CD4-positive, alpha-beta T cell (primary cell): ENCODE data around the gene TTC28. TPM values are rescaled to one million over a fixed set of nuclear protein-coding genes. Genes with fewer than 3 reads are reported as not detected.
"Not testable (repeated sequence)": the region's sequence is repeated elsewhere in the genome, so short reads cannot be mapped to it uniquely, and the experiment has no call there.

ENCODE experiments used
- ATAC-seq: fragments of 200-7000 bp; cut with Tn5 transposase; one replicate; pipeline ENCODE4 v1.10.0; 2022; ENCODE audit warnings: mild to moderate bottlenecking; ENCODE audit not compliant: poor library complexity
- CTCF ChIA-PET: fragments of 350-600 bp; sonication (Branson Sonifier 250); formaldehyde crosslinking; loops from one replicate; lab custom pipeline; 2021; ENCODE audit warnings: antibody characterized with exemption, inconsistent platforms; lab: Charles Lee
- POLR2A ChIA-PET: fragments of 350-600 bp; sonication (Branson Sonifier 250); formaldehyde crosslinking; loops from one replicate; lab custom pipeline; 2021; ENCODE audit warnings: antibody characterized with exemption, inconsistent platforms; lab: Charles Lee
- DNase-seq, 14 experiments: peaks; one replicate each; pipeline ENCODE4 v3.0.0-alpha.2; 2013 to 2020; ENCODE audit warnings: mixed read lengths in 2 of 14
- H3K27ac ChIP-seq, 2 donors: one replicate each; pipeline versions ENCODE4 v1.5.1 to v1.7.0; 2013; ENCODE audit warnings: low read length in 2 of 2, low read depth in 1 of 2, mild to moderate bottlenecking in 1 of 2
- H3K27me3 ChIP-seq, 2 experiments: 1 replicate in 1 of 2; 2 replicates in 1 of 2; pipeline versions ENCODE4 v1.6.1 to v1.7.0; 2013; ENCODE audit warnings: low read length in 2 of 2, control low read depth in 1 of 2, mild to moderate bottlenecking in 1 of 2, moderate library complexity in 1 of 2; ENCODE audit not compliant: insufficient read depth in 2 of 2, control insufficient read depth in 1 of 2
- H3K36me3 ChIP-seq: one replicate; pipeline ENCODE4 v1.6.1; 2013; ENCODE audit warnings: low read length, control low read depth; ENCODE audit not compliant: insufficient read depth
- H3K4me1 ChIP-seq: one replicate; pipeline ENCODE4 v1.6.1; 2013; ENCODE audit warnings: low read length, control low read depth; ENCODE audit not compliant: insufficient read depth
- H3K4me3 ChIP-seq: one replicate; pipeline ENCODE4 v1.5.1; 2013; ENCODE audit warnings: mild to moderate bottlenecking, low read length, moderate library complexity
- H3K9me3 ChIP-seq, 2 experiments: 1 replicate in 1 of 2; 2 replicates in 1 of 2; pipeline versions ENCODE4 v1.6.1 to v1.7.0; 2013; ENCODE audit warnings: low read length in 2 of 2, mild to moderate bottlenecking in 2 of 2, control low read depth in 1 of 2, moderate library complexity in 1 of 2; ENCODE audit not compliant: control insufficient read depth in 1 of 2, insufficient read depth in 1 of 2
- H3K27ac Mint-ChIP-seq: one replicate; pipeline ENCODE4 v1.8.0; 2020; ENCODE audit warnings: mixed read lengths
- H3K27me3 Mint-ChIP-seq: one replicate; pipeline ENCODE4 v1.8.0; 2021; ENCODE audit warnings: mixed read lengths
- H3K36me3 Mint-ChIP-seq: one replicate; pipeline ENCODE4 v1.8.0; 2021; ENCODE audit warnings: low read depth, mixed read lengths
- H3K4me1 Mint-ChIP-seq: one replicate; pipeline ENCODE4 v1.8.0; 2021; ENCODE audit warnings: low read depth, mixed read lengths
- H3K4me3 Mint-ChIP-seq: one replicate; pipeline ENCODE4 v1.8.0; 2020; ENCODE audit warnings: mild to moderate bottlenecking, mixed read lengths
- H3K9me3 Mint-ChIP-seq: one replicate; pipeline ENCODE4 v1.8.0; 2020; ENCODE audit warnings: mixed read lengths
- intact Hi-C, 2 experiments: fragments of 100-400 bp; cut with DNase I in 1 of 2; cut with micrococcal nuclease in 1 of 2; formaldehyde crosslinking; loops; one replicate each; pipeline versions ENCODE4 v1.15.1 to v1.9.0; 2023 to 2025; cut with DNase I, micrococcal nuclease
- total RNA-seq, 174 experiments: library from RNA in 2 of 174; stranded (reverse) in 2 of 174; gene quantifications; one replicate each; pipeline ENCODE4 v1.2.3 and lab custom pipeline; 2021 to 2026
- TF ChIP-seq, protein P1 (sequence below): fragments of 200-600 bp; IDR thresholded peaks from one replicate; pipeline ENCODE4 v1.8.0; 2022; ENCODE audit warnings: antibody characterized with exemption, mild to moderate bottlenecking

TTC28 gene
- total RNA-seq, 2 experiments from 2014 or later: 4.6 to 5.7 TPM

DNA sequence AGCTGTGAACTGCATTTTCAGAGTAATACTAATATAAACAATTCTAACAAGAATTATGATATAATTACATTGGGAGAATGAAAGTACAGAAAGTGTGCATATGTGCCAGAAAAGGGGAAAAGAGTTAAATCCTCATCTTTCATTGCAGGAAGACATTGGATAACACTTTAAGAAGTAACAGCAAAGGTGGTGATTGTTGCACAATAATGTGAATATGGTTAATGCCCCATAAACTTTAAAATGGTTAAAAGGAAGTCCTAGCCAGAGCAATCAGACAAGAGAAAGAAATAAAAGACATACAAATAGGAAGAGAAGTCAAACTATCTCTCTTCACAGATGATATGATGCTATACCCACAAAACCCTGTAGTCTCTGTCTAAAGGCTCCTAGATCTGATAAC is 111.5 kb downstream of the TTC28 start:
- ChIA-PET POLR2A (no interaction called here), CTCF (no interaction called here)
- Histone ChIP-seq H3K36me3 (no peaks in the 10 kb centered on the region), H3K4me1 (no peaks in the 10 kb centered on the region), H3K27me3 (peaks cover 0 to 5% of the 10 kb centered on the region in 2 experiments), H3K4me3 (no peak overlapping the region), H3K9me3 (no peaks in the 10 kb centered on the region), H3K27ac (no peak overlapping the region)
- DNase-seq: no peak
- no peak for ATAC-seq
- Mint-ChIP-seq H3K27ac (no peak overlapping the region), H3K9me3 (no peaks in the 10 kb centered on the region), H3K4me3 (no peak overlapping the region), H3K36me3 (no peaks in the 10 kb centered on the region), H3K27me3 (peaks cover 15% of the 10 kb centered on the region), H3K4me1 (no peaks in the 10 kb centered on the region)
- TF ChIP-seq, protein P1, sequence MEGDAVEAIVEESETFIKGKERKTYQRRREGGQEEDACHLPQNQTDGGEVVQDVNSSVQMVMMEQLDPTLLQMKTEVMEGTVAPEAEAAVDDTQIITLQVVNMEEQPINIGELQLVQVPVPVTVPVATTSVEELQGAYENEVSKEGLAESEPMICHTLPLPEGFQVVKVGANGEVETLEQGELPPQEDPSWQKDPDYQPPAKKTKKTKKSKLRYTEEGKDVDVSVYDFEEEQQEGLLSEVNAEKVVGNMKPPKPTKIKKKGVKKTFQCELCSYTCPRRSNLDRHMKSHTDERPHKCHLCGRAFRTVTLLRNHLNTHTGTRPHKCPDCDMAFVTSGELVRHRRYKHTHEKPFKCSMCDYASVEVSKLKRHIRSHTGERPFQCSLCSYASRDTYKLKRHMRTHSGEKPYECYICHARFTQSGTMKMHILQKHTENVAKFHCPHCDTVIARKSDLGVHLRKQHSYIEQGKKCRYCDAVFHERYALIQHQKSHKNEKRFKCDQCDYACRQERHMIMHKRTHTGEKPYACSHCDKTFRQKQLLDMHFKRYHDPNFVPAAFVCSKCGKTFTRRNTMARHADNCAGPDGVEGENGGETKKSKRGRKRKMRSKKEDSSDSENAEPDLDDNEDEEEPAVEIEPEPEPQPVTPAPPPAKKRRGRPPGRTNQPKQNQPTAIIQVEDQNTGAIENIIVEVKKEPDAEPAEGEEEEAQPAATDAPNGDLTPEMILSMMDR: no peak
- intact Hi-C loops: no loop called here

DNA sequence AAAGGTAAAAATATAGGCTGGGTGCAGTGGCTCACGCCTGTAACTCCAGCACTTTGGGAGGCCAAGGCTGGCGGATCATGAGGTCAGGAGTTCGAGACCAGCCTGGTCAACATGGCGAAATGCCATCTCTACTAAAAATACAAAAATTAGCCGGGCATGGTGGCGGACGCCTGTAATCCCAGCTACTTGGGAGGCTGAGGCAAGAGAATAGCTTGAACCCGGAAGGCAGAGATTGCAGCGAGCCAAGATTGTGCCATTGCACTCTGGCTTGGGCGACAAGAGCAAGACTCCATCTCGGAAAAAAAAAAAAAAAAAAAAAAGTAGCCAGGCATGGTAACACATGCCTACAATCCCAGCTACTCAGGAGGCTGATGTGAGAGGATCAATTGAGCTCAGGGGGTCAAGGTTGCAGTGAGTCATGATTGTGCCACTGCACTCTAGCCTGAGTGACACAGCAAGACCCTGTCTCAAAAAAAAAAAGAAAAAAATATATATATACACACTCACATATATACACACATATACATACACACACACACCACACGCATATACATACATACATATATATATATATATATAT is 112.6 kb downstream of the TTC28 start:
- H3K27me3 Mint-ChIP-seq: peaks cover 22% of the 10 kb centered on the region
- H3K4me3 Mint-ChIP-seq, H3K9me3 ChIP-seq, H3K4me1 ChIP-seq, H3K27ac ChIP-seq, POLR2A ChIA-PET, H3K4me1 Mint-ChIP-seq, H3K9me3 Mint-ChIP-seq, H3K27ac Mint-ChIP-seq, H3K27me3 ChIP-seq, ATAC-seq, H3K36me3 ChIP-seq, intact Hi-C loops, H3K36me3 Mint-ChIP-seq, DNase-seq, H3K4me3 ChIP-seq: not testable (repeated sequence)
- CTCF ChIA-PET: interaction anchor here (0.7 kb wide), 1 partner anchor 265 kb away, joined by 3 read pairs; no protein-coding TSS in a partner anchor

DNA sequence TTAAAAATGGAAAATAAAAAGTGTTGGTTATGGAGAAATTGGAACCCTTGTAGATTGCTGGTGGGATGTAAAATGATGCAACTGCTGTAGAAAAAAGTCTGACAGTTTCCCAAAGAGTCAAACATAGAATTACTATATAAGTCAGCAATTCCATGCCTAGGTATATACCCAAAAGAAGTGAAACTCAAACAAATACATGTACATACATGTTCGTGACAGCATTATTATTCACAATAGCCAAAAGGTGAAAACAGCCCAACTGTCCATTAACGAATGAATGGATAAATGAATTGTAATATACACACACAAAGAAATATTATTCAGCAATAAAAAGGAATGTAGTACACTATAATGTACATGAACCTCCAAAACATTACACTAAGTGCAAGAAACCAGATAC is 116.0 kb downstream of the TTC28 start:
- Mint-ChIP-seq H3K27ac (no peak overlapping the region), H3K9me3 (no peaks in the 10 kb centered on the region), H3K36me3 (no peaks in the 10 kb centered on the region), H3K4me3 (no peak overlapping the region), H3K4me1 (no peaks in the 10 kb centered on the region), H3K27me3 (peaks cover 43% of the 10 kb centered on the region)
- ChIA-PET POLR2A (no interaction called here), CTCF (no interaction called here)
- Histone ChIP-seq H3K9me3 (no peaks in the 10 kb centered on the region), H3K4me1 (no peaks in the 10 kb centered on the region), H3K27ac (no peak overlapping the region), H3K36me3 (no peaks in the 10 kb centered on the region), H3K4me3 (no peak overlapping the region), H3K27me3 (peaks cover 5 to 14% of the 10 kb centered on the region in 2 experiments)
- ATAC-seq: no peak
- intact Hi-C loops: no loop called here
- TF ChIP-seq, protein P1: no peak
- no peak for DNase-seq

DNA sequence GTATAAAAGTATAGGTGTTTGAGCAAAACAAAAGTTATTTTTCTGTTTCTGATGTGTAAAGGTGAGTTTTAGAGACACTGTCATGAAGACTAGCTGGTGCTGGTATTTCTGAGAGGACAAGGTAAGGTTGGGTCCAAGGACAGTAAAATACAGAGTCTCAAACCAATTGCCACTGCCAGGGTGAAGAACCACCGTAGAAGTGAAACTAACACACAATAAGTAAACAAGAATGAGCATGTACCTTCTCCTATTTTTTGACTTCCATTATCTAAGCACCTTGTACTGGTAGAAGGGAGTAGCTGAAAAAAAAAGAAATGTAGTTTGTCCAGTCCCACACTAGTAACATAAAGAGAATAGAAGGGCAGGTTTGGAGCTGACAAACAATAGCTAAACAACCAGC is 117.3 kb downstream of the TTC28 start:
- Mint-ChIP-seq H3K4me1 (no peaks in the 10 kb centered on the region), H3K27ac (no peak overlapping the region), H3K4me3 (no peak overlapping the region), H3K36me3 (no peaks in the 10 kb centered on the region), H3K27me3 (peaks cover 39% of the 10 kb centered on the region), H3K9me3 (no peaks in the 10 kb centered on the region)
- peaks cover 5 to 14% of the 10 kb centered on the region in 2 experiments for H3K27me3 ChIP-seq
- DNase-seq (no peak), ATAC-seq (no peak)
- no peaks in the 10 kb centered on the region for H3K36me3 ChIP-seq
- intact Hi-C loops: no loop called here
- H3K4me1 ChIP-seq: no peaks in the 10 kb centered on the region
- CTCF ChIA-PET: no interaction called here
- POLR2A ChIA-PET: no interaction called here
- TF ChIP-seq, protein P1: no peak
- no peak overlapping the region for H3K27ac ChIP-seq
- H3K9me3 ChIP-seq: no peaks in the 10 kb centered on the region
- no peak overlapping the region for H3K4me3 ChIP-seq

DNA sequence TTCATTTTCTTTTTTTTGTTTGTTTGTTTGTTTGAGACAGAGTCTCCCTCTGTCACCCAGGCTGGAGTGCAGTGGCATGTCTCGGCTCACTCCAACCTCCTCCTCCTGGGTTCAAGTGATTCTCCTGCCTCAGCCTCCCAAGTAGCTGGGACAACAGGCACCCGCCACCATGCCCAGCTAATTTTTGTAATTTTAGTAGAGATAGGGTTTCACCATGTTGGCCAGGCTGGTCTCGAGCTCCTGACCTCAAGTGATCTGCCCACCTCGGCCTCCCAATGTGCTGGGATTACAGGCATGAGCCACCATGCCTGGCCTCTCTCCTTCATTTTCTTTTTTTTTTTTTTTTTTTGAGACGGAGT is 118.9 kb downstream of the TTC28 start:
- H3K27ac ChIP-seq, H3K4me1 ChIP-seq, H3K36me3 Mint-ChIP-seq, H3K9me3 Mint-ChIP-seq, POLR2A ChIA-PET, H3K36me3 ChIP-seq, H3K4me3 ChIP-seq, CTCF ChIA-PET, DNase-seq, H3K9me3 ChIP-seq, ATAC-seq, intact Hi-C loops, H3K4me3 Mint-ChIP-seq, H3K27ac Mint-ChIP-seq, H3K4me1 Mint-ChIP-seq: not testable (repeated sequence)
- H3K27me3 Mint-ChIP-seq: peaks cover 39% of the 10 kb centered on the region
- H3K27me3 ChIP-seq: peaks cover 1 to 14% of the 10 kb centered on the region in 2 experiments
